SK-N-SH (cell line): Measurements from ENCODE around the gene ARHGAP27. TPM values are rescaled to one million over a fixed set of nuclear protein-coding genes. Genes with fewer than 3 reads are reported as not detected.

ENCODE experiments used
- CTCF ChIA-PET: fragments of 300-600, 350-600 bp; formaldehyde crosslinking; extraction: SDS; loops from one replicate; lab custom pipeline; 2021; lab: Yijun Ruan, JAX
- POLR2A ChIA-PET: fragments of 350-600 bp; sonication (Branson Sonifier 250); formaldehyde crosslinking; extraction: SDS; loops from one replicate; lab custom pipeline; 2020; ENCODE audit warnings: antibody characterized with exemption, inconsistent platforms; lab: Yijun Ruan, JAX
- DNase-seq: peaks from one replicate; pipeline ENCODE4 v3.0.0; 2012
- H2AFZ ChIP-seq: fragments of 200-600 bp; sonication (generic); 2 replicates; pipeline ENCODE4 v1.8.1; 2016; ENCODE audit warnings: antibody characterized with exemption, mild to moderate bottlenecking, low read depth
- H3F3A ChIP-seq: fragments of 200-600 bp; sonication (generic); replicated peaks from 2 replicates; pipeline ENCODE3; 2016; ENCODE audit warnings: antibody characterized with exemption, mild to moderate bottlenecking; ENCODE audit not compliant: insufficient read depth
- H3K27ac ChIP-seq, 2 experiments: fragments of 200-500 bp in 1 of 2; fragments of 200-600 bp in 1 of 2; sonication (Bioruptor generic) in 1 of 2; sonication (generic), shearing (Covaris generic) in 1 of 2; 2 replicates each; pipeline versions ENCODE4 v1.5.1 to v1.6.1; 2014 to 2016; ENCODE audit warnings: low read depth in 2 of 2, inconsistent platforms in 1 of 2, low read length in 1 of 2, mild to moderate bottlenecking in 1 of 2, mixed read lengths in 1 of 2
- H3K27me3 ChIP-seq: fragments of 200-600 bp; sonication (generic), shearing (Covaris generic); 2 replicates; pipeline ENCODE4 v1.6.1; 2016; ENCODE audit warnings: mixed run types; ENCODE audit not compliant: insufficient read depth
- H3K36me3 ChIP-seq, 2 experiments: fragments of 200-500 bp in 1 of 2; fragments of 200-600 bp in 1 of 2; sonication (Bioruptor generic) in 1 of 2; sonication (generic) in 1 of 2; replicated peaks in 1 of 2; 2 replicates each; pipeline versions ENCODE3 to v1.5.1; 2014 to 2016; ENCODE audit warnings: low read length in 1 of 2, mild to moderate bottlenecking in 1 of 2; ENCODE audit not compliant: insufficient read depth in 2 of 2, control insufficient read depth in 1 of 2
- H3K4me1 ChIP-seq, 2 experiments: fragments of 200-500 bp in 1 of 2; fragments of 200-600 bp in 1 of 2; sonication (Bioruptor generic) in 1 of 2; sonication (generic), shearing (Covaris generic) in 1 of 2; 2 replicates each; pipeline versions ENCODE4 v1.5.1 to v1.6.1; 2014 to 2016; ENCODE audit warnings: low read depth in 1 of 2, low read length in 1 of 2, mixed run types in 1 of 2; ENCODE audit not compliant: insufficient read depth in 2 of 2, control insufficient read depth in 1 of 2
- H3K4me2 ChIP-seq: fragments of 200-600 bp; sonication (generic), shearing (Covaris generic); 2 replicates; pipeline ENCODE4 v1.6.1; 2017; ENCODE audit warnings: mixed run types
- H3K4me3 ChIP-seq, 2 experiments: fragments of 200-500 bp in 1 of 2; fragments of 200-600 bp in 1 of 2; sonication (Bioruptor generic) in 1 of 2; sonication (generic), shearing (Covaris generic) in 1 of 2; 2 replicates each; pipeline versions ENCODE4 v1.5.1 to v1.8.1; 2014 to 2016; ENCODE audit warnings: low read depth in 2 of 2, inconsistent platforms in 1 of 2, low read length in 1 of 2, mild to moderate bottlenecking in 1 of 2, mixed read lengths in 1 of 2, moderate library complexity in 1 of 2
- H3K79me2 ChIP-seq: fragments of 200-600 bp; sonication (generic); 2 replicates; pipeline ENCODE4 v1.8.1; 2017; ENCODE audit warnings: mild to moderate bottlenecking; ENCODE audit not compliant: insufficient read depth
- H3K9ac ChIP-seq: fragments of 200-600 bp; sonication (generic); 2 replicates; pipeline ENCODE4 v1.6.1; 2017; ENCODE audit warnings: mixed run types
- H3K9me2 ChIP-seq: fragments of 200-600 bp; sonication (generic); 2 replicates; pipeline ENCODE4 v1.6.1; 2017; ENCODE audit warnings: mixed run types
- H3K9me3 ChIP-seq: fragments of 200-600 bp; sonication (generic); 2 replicates; pipeline ENCODE4 v1.6.1; 2017; ENCODE audit warnings: mixed run types, mild to moderate bottlenecking, moderate library complexity
- H4K20me1 ChIP-seq: fragments of 200-600 bp; sonication (generic); 2 replicates; pipeline ENCODE4 v1.6.1; 2017; ENCODE audit warnings: mild to moderate bottlenecking, mixed run types; ENCODE audit not compliant: insufficient read depth
- CHD2 ChIP-seq: fragments of 150-350 bp; IDR thresholded peaks from 2 replicates; pipeline ENCODE4 v1.6.1; 2018; ENCODE audit warnings: low read length; ENCODE audit not compliant: partially characterized antibody
- ELF1 ChIP-seq: IDR thresholded peaks from 2 replicates; pipeline ENCODE4 v1.4.0; 2012
- EZH2phosphoT487 ChIP-seq: fragments of 200-600 bp; sonication (generic); IDR thresholded peaks from 2 replicates; pipeline ENCODE4 v1.6.1; 2017; ENCODE audit warnings: low read depth, mixed run types, mild to moderate bottlenecking, antibody characterized with exemption, moderate library complexity, borderline replicate concordance
- GABPA ChIP-seq: IDR thresholded peaks from 2 replicates; pipeline ENCODE4 v1.4.0; 2012; ENCODE audit warnings: low read depth, mild to moderate bottlenecking
- MEF2A ChIP-seq: IDR thresholded peaks from 2 replicates; pipeline ENCODE4 v1.4.0; 2012; ENCODE audit warnings: low read depth, borderline replicate concordance
- NFIC ChIP-seq: IDR thresholded peaks from 2 replicates; pipeline ENCODE4 v1.4.0; 2012; ENCODE audit warnings: borderline replicate concordance
- RAD21 ChIP-seq: IDR thresholded peaks from 2 replicates; pipeline ENCODE4 v1.6.1; 2012; ENCODE audit warnings: mild to moderate bottlenecking, low read length
- RFX5 ChIP-seq: IDR thresholded peaks from 2 replicates; pipeline ENCODE4 v1.6.1; 2012; ENCODE audit warnings: mild to moderate bottlenecking, improper control_type of control experiment, low read length
- TCF12 ChIP-seq: IDR thresholded peaks from 2 replicates; pipeline ENCODE4 v1.4.0; 2012
- YY1 ChIP-seq: IDR thresholded peaks from 2 replicates; pipeline ENCODE4 v1.4.0; 2012; ENCODE audit warnings: low read depth, mild to moderate bottlenecking
- WGBS: methylation state at CpG from one replicate; pipeline ENCODE4 v1.1.6; 2017; ENCODE audit warnings: low lambda C conversion rate; 5-methylcytosine and 5-hydroxymethylcytosine counted together
- polyA plus RNA-seq, 3 experiments: library from polyadenylated mRNA; depleted of rRNA; stranded (reverse); fragments of >200 nt; gene quantifications; 2 replicates each; pipeline ENCODE4 v1.2.3, GENCODE V29; 2012
- TF ChIP-seq, protein P1 (sequence below): fragments of 150-350 bp; IDR thresholded peaks from 2 replicates; pipeline ENCODE4 v1.6.1; 2016; ENCODE audit warnings: mild to moderate bottlenecking, low read depth, low read length
- TF ChIP-seq, protein P2 (sequence below): fragments of 150-350 bp; IDR thresholded peaks from 2 replicates; pipeline ENCODE4 v1.6.1; 2017; ENCODE audit warnings: antibody characterized with exemption, low read length, low read depth, borderline replicate concordance
- TF ChIP-seq, protein P3 (sequence below): IDR thresholded peaks from 2 replicates; pipeline ENCODE4 v1.4.0; 2012; ENCODE audit warnings: low read depth

The ARHGAP27 gene
- polyA plus RNA-seq, 1 of the 3 experiments (the other 2 are of a cell fraction): 2.1 TPM

DNA sequence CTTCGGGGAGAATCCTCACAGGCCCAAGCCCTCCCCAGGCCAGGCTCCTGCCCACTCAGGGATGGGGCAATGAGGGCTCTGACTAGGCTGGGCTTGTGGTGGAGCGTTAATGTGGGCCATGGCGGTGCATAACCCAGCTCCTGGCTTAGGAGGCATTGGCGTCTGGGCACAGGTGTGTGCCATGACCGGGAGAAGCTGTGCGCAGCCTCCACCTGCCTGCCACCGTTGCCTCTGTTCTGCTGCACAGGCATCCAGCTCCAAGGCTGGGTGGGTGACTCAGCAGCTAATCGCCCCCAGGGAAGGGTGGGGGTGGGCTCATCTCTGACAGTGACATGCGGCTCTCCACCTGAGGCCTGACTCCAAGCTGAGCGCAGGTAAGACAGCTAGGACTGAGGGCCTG lies 3.5 kb upstream of the ARHGAP27 start:
- Histone ChIP-seq H4K20me1 (no peaks in the 10 kb centered on the region), H3K4me3 (no peak overlapping the region), H3K27me3 (no peaks in the 10 kb centered on the region), H3K79me2 (no peaks in the 10 kb centered on the region)
- CTCF ChIA-PET: interaction anchor here (1.4 to 3.6 kb wide), 2 partner anchors 8 to 217 kb away, joined by 3 to 16 read pairs; no protein-coding TSS in a partner anchor
- TF ChIP-seq, protein P1, sequence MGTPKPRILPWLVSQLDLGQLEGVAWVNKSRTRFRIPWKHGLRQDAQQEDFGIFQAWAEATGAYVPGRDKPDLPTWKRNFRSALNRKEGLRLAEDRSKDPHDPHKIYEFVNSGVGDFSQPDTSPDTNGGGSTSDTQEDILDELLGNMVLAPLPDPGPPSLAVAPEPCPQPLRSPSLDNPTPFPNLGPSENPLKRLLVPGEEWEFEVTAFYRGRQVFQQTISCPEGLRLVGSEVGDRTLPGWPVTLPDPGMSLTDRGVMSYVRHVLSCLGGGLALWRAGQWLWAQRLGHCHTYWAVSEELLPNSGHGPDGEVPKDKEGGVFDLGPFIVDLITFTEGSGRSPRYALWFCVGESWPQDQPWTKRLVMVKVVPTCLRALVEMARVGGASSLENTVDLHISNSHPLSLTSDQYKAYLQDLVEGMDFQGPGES: no peak
- TF ChIP-seq, protein P2, sequence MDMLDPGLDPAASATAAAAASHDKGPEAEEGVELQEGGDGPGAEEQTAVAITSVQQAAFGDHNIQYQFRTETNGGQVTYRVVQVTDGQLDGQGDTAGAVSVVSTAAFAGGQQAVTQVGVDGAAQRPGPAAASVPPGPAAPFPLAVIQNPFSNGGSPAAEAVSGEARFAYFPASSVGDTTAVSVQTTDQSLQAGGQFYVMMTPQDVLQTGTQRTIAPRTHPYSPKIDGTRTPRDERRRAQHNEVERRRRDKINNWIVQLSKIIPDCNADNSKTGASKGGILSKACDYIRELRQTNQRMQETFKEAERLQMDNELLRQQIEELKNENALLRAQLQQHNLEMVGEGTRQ: no peak
- TF ChIP-seq NFIC (no peak), YY1 (no peak), CHD2 (no peak), RFX5 (no peak), ELF1 (no peak), MEF2A (no peak)
- TF ChIP-seq, protein P3, sequence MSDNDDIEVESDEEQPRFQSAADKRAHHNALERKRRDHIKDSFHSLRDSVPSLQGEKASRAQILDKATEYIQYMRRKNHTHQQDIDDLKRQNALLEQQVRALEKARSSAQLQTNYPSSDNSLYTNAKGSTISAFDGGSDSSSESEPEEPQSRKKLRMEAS: no peak
- TF ChIP-seq, all 33 proteins: peak for 0
- no peaks in the 10 kb centered on the region for H3F3A ChIP-seq
- no peak overlapping the region for H2AFZ ChIP-seq
- H3K9me3 ChIP-seq: no peaks in the 10 kb centered on the region
- H3K9ac ChIP-seq: no peak overlapping the region
- peak overlapping the region in 1 of 2 experiments; percentile 95; a peak in 2 of 4 replicates for H3K27ac ChIP-seq
- POLR2A ChIA-PET: no interaction called here
- H3K9me2 ChIP-seq: no peaks in the 10 kb centered on the region
- no peak overlapping the region for H3K4me2 ChIP-seq
- DNase-seq: peak; percentile 12
- peaks cover 0 to 61% of the 10 kb centered on the region in 2 experiments; a peak in 1 of 4 replicates for H3K4me1 ChIP-seq
- peaks cover 0 to 10% of the 10 kb centered on the region in 2 experiments for H3K36me3 ChIP-seq
- WGBS: 80% methylated on average over 6 of the region's 10 CpGs

DNA sequence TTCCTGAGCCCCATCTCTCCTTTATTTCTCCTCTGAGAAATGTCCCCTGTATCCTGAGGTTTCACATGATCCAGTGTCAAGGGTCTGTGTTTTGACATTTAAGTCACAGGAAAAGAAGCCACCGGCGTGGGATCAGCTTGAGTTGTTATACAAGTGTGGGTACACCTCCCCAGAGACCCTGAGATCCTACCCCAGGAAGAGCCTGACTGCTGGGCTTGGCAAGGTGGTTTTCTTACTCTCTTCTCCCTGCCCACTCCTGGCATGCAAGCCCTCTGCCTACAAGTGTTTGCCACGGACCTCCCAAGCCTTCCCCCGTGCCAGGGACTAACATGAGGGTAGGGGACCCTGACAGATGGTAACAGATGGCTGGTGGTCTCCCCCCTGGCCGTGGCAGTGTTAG lies 2.8 kb upstream of the ARHGAP27 start:
- Histone ChIP-seq H3K27me3 (no peaks in the 10 kb centered on the region), H3K9me3 (no peaks in the 10 kb centered on the region), H3K79me2 (no peaks in the 10 kb centered on the region)
- POLR2A ChIA-PET: no interaction called here
- TF ChIP-seq RFX5 (no peak), TCF12 (no peak), EZH2phosphoT487 (no peak), GABPA (no peak), RAD21 (no peak)
- TF ChIP-seq, protein P1: no peak
- TF ChIP-seq, all 33 proteins: peak for 0
- H3K9me2 ChIP-seq: no peaks in the 10 kb centered on the region
- peak overlapping the region in 1 of 2 experiments; percentile 95; a peak in 1 of 4 replicates for H3K27ac ChIP-seq
- peaks cover 0 to 10% of the 10 kb centered on the region in 2 experiments for H3K36me3 ChIP-seq
- no peaks in the 10 kb centered on the region for H4K20me1 ChIP-seq
- 76% methylated on average over 4 of the region's 5 CpGs for WGBS
- peak; percentile 11 for DNase-seq
- CTCF ChIA-PET: interaction anchor here (1.4 to 3.6 kb wide), 2 partner anchors 8 to 217 kb away, joined by 3 to 16 read pairs; no protein-coding TSS in a partner anchor
- H3K4me3 ChIP-seq: no peak overlapping the region
- H3K4me1 ChIP-seq: peaks cover 0 to 56% of the 10 kb centered on the region in 2 experiments; a peak in 1 of 4 replicates
- H3K9ac ChIP-seq: no peak overlapping the region
- no peak overlapping the region for H2AFZ ChIP-seq
- no peaks in the 10 kb centered on the region for H3F3A ChIP-seq
- H3K4me2 ChIP-seq: no peak overlapping the region
